Measurements from ENCODE around the gene TRPM2. TPM values are rescaled to one million over a fixed set of nuclear protein-coding genes. Genes with fewer than 3 reads are reported as not detected.

TRPM2 gene
- total RNA-seq, 3 donors from 2014 or later (not counting 1 experiment from before 2014, with no cell fraction given), result 21.7 to 70.5 (median 25.2) TPM

DNA sequence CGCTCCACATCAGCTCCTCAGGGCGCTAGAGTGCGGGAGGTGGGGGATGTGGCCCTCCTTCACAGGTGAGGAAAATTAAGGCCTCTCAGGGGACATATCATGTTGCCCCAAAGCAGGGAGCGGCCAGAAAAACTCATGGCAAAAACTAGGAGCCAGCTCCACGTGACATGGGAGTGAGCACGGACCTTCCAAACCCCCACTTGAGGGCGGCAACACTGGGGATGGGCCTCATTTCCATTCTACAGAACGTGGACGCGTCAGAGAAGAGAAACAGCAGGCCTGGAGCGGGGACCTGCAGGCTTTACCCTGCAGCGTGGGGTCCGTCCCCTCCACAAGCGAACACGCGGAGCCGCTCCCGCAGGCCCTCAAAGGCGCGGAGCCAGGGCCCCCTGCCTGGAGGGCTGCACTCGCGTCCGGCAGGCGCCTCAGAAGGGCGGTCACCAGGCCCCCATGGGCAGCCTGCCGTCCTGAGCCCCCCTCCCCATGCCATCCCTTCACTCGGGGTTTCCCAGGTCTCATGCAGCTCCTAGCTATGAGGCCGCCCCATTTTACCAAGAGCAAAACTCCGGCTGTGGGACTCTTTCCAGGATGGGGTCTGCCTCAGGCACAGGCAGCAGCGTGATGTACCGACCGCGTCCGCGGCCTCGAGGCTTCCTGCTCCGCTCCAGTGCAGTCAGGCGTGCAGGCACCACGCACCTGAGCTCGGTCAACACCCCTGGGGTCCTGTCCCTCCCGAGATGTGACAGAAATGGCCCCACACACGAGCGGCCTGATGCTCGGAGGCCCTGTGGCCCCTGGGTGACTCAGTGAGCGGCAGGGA lies 19.7 kb upstream of the TRPM2 start:
- H3K27ac Mint-ChIP-seq, result no peak overlapping the region
- intact Hi-C loops (cut with micrococcal nuclease), result no loop called here
- TF ChIP-seq, protein P1, sequence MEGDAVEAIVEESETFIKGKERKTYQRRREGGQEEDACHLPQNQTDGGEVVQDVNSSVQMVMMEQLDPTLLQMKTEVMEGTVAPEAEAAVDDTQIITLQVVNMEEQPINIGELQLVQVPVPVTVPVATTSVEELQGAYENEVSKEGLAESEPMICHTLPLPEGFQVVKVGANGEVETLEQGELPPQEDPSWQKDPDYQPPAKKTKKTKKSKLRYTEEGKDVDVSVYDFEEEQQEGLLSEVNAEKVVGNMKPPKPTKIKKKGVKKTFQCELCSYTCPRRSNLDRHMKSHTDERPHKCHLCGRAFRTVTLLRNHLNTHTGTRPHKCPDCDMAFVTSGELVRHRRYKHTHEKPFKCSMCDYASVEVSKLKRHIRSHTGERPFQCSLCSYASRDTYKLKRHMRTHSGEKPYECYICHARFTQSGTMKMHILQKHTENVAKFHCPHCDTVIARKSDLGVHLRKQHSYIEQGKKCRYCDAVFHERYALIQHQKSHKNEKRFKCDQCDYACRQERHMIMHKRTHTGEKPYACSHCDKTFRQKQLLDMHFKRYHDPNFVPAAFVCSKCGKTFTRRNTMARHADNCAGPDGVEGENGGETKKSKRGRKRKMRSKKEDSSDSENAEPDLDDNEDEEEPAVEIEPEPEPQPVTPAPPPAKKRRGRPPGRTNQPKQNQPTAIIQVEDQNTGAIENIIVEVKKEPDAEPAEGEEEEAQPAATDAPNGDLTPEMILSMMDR (IDR thresholded peaks at IDR 0.05), result no peak
- H3K4me3 ChIP-seq (ENCODE audit: low read length), result no peak overlapping the region
- peaks cover 9 to 10% of the 10 kb centered on the region in 2 donors for H3K4me1 Mint-ChIP-seq
- 91% methylated on average over 45 of the region's 45 CpGs for WGBS (ENCODE audit: insufficient coverage)
- H3K27ac ChIP-seq (ENCODE audit: low read length), result no peak overlapping the region
- H3K27me3 ChIP-seq (ENCODE audit: control insufficient read depth, insufficient read depth, low read length), result no peaks in the 10 kb centered on the region
- peaks cover 18% of the 10 kb centered on the region for H3K4me1 ChIP-seq (ENCODE audit: control insufficient read depth, insufficient read depth, low read length)
- H3K9me3 Mint-ChIP-seq, result no peaks in the 10 kb centered on the region
- H3K36me3 Mint-ChIP-seq, result no peaks in the 10 kb centered on the region
- no peak overlapping the region for H3K4me3 Mint-ChIP-seq
- ATAC-seq (no peak), DNase-seq (no peak)
- no peaks in the 10 kb centered on the region for H3K9me3 ChIP-seq (ENCODE audit: control insufficient read depth, insufficient read depth, low read length)
- no peaks in the 10 kb centered on the region for H3K27me3 Mint-ChIP-seq (ENCODE audit: low read depth in 2 of 2)
- H3K36me3 ChIP-seq (ENCODE audit: control insufficient read depth, insufficient read depth, low read length), result peaks cover 17% of the 10 kb centered on the region

- peaks cover 17% of the 10 kb centered on the region for H3K36me3 ChIP-seq (ENCODE audit: control insufficient read depth, insufficient read depth, low read length)
- TF ChIP-seq, protein P1 (IDR thresholded peaks at IDR 0.05), result no peak
- DNase-seq (no peak), ATAC-seq (no peak)
- no peaks in the 10 kb centered on the region for H3K27me3 ChIP-seq (ENCODE audit: control insufficient read depth, insufficient read depth, low read length)
- Mint-ChIP-seq H3K36me3 (no peaks in the 10 kb centered on the region), H3K27ac (no peak overlapping the region), H3K4me1 (peaks cover 13% of the 10 kb centered on the region in 2 donors), H3K9me3 (no peaks in the 10 kb centered on the region), H3K27me3 (ENCODE audit: low read depth in 2 of 2) (no peaks in the 10 kb centered on the region), H3K4me3 (no peak overlapping the region)
- H3K27ac ChIP-seq (ENCODE audit: low read length), result no peak overlapping the region
- peaks cover 20% of the 10 kb centered on the region for H3K4me1 ChIP-seq (ENCODE audit: control insufficient read depth, insufficient read depth, low read length)
- 88% methylated on average over 18 of the region's 26 CpGs for WGBS (ENCODE audit: insufficient coverage)
- intact Hi-C loops (cut with micrococcal nuclease), result no loop called here
- no peaks in the 10 kb centered on the region for H3K9me3 ChIP-seq (ENCODE audit: control insufficient read depth, insufficient read depth, low read length)
- H3K4me3 ChIP-seq (ENCODE audit: low read length), result no peak overlapping the region
Observed at GRCh38 chr21:44334329-44335030, 18.9 kb upstream of the TRPM2 start.

- no peaks in the 10 kb centered on the region for H3K27me3 ChIP-seq (ENCODE audit: control insufficient read depth, insufficient read depth, low read length)
- no peaks in the 10 kb centered on the region for H3K27me3 Mint-ChIP-seq (ENCODE audit: low read depth in 2 of 2)
- no peak overlapping the region for H3K27ac ChIP-seq (ENCODE audit: low read length)
- H3K9me3 Mint-ChIP-seq, result no peaks in the 10 kb centered on the region
- peaks cover 30% of the 10 kb centered on the region for H3K4me1 ChIP-seq (ENCODE audit: control insufficient read depth, insufficient read depth, low read length)
- no peaks in the 10 kb centered on the region for H3K9me3 ChIP-seq (ENCODE audit: control insufficient read depth, insufficient read depth, low read length)
- H3K36me3 Mint-ChIP-seq, result no peaks in the 10 kb centered on the region
- H3K4me3 ChIP-seq (ENCODE audit: low read length), result no peak overlapping the region
- intact Hi-C loops (cut with micrococcal nuclease), result no loop called here
- H3K27ac Mint-ChIP-seq, result no peak overlapping the region
- no peak for ATAC-seq
- 86% methylated on average over 22 of the region's 24 CpGs for WGBS (ENCODE audit: insufficient coverage)
- H3K4me3 Mint-ChIP-seq, result no peak overlapping the region
- DNase-seq, result no peak
- peaks cover 15% of the 10 kb centered on the region for H3K36me3 ChIP-seq (ENCODE audit: control insufficient read depth, insufficient read depth, low read length)
- peaks cover 22 to 23% of the 10 kb centered on the region in 2 donors for H3K4me1 Mint-ChIP-seq
- TF ChIP-seq, protein P1 (IDR thresholded peaks at IDR 0.05), result no peak
Observed at GRCh38 chr21:44335266-44336059, 18.0 kb upstream of the TRPM2 start.
